ENCODE measurements around the gene LCE7A.

LCE7A gene

DNA sequence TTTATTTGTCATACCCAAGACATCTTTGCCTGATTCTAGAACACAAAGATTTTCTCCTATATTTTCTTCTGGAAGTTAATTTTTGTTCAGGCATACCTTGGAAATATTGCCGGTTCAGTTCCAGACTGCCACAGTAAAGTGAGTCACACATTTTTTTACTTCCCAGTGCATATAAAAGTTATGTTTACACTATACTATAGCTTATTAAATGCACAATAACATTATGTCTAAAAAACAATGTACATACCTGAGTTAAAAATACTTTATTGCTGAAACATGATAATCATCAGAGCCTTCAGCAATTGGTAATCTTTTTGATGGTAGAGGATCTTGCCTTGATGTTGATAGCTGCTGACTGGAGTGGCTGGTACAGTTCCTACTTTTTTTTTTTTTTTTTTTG lies 28.3 kb downstream of the LCE7A start:
- Histone ChIP-seq H3K9me2 (replicated peaks; ENCODE audit: control insufficient read depth, low read length) (no peaks in the 10 kb centered on the region), H3K36me3 (ENCODE audit: control insufficient read depth, low read length) (no peaks in the 10 kb centered on the region), H3K4me2 (ENCODE audit: low read length) (no peak overlapping the region), H3K4me1 (ENCODE audit: control insufficient read depth, low read length) (no peaks in the 10 kb centered on the region), H4K20me1 (ENCODE audit: control insufficient read depth, insufficient read depth, low read depth, low read length) (no peaks in the 10 kb centered on the region), H3K27me3 (ENCODE audit: control insufficient read depth, low read length) (peaks cover 5% of the 10 kb centered on the region; the same call in 1 of the 2 replicates), H3F3A (ENCODE audit: control insufficient read depth, insufficient read depth) (no peaks in the 10 kb centered on the region), H3K27ac (ENCODE audit: low read depth, low read length) (no peak overlapping the region), H3K9me3 (ENCODE audit: control insufficient read depth, insufficient read depth, low read length) (no peaks in the 10 kb centered on the region), H3K4me3 (ENCODE audit: low read length) (no peak overlapping the region), H3K79me2 (ENCODE audit: control insufficient read depth, low read length) (no peaks in the 10 kb centered on the region)
- TF ChIP-seq EZH2phosphoT487 (IDR thresholded peaks at IDR 0.05; ENCODE audit: borderline replicate concordance, low read length): no peak
- TF ChIP-seq, protein P1, sequence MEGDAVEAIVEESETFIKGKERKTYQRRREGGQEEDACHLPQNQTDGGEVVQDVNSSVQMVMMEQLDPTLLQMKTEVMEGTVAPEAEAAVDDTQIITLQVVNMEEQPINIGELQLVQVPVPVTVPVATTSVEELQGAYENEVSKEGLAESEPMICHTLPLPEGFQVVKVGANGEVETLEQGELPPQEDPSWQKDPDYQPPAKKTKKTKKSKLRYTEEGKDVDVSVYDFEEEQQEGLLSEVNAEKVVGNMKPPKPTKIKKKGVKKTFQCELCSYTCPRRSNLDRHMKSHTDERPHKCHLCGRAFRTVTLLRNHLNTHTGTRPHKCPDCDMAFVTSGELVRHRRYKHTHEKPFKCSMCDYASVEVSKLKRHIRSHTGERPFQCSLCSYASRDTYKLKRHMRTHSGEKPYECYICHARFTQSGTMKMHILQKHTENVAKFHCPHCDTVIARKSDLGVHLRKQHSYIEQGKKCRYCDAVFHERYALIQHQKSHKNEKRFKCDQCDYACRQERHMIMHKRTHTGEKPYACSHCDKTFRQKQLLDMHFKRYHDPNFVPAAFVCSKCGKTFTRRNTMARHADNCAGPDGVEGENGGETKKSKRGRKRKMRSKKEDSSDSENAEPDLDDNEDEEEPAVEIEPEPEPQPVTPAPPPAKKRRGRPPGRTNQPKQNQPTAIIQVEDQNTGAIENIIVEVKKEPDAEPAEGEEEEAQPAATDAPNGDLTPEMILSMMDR (IDR thresholded peaks at IDR 0.05; ENCODE audit: low read depth, low read length, poor library complexity, severe bottlenecking): no peak

DNA sequence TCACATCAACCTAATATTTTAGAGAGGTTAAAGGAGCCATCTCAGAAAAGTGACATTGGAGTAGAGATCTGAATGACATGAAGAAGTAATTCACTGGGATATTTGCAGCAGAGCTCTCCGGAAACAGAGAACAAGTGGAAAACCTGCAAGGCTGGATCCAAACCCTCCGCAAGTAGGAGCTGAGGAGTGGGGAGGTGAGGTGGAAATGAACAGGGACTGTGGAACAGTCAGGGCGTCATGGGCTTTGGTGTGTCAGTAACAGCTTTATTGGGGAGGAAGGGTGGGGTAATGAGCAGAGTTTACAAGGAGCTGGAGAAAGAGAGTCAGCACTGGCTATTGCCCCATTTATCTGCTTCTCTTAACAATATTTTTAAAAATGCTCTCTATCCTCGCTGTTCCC lies 39.2 kb downstream of the LCE7A start:
- Histone ChIP-seq H4K20me1 (ENCODE audit: control insufficient read depth, insufficient read depth, low read depth, low read length) (no peaks in the 10 kb centered on the region), H3K27ac (ENCODE audit: low read depth, low read length) (no peak overlapping the region), H3K9me2 (replicated peaks; ENCODE audit: control insufficient read depth, low read length) (no peaks in the 10 kb centered on the region), H3K4me3 (ENCODE audit: low read length) (no peak overlapping the region), H3K79me2 (ENCODE audit: control insufficient read depth, low read length) (no peaks in the 10 kb centered on the region), H3K36me3 (ENCODE audit: control insufficient read depth, low read length) (no peaks in the 10 kb centered on the region), H3K4me2 (ENCODE audit: low read length) (no peak overlapping the region), H3K4me1 (ENCODE audit: control insufficient read depth, low read length) (no peaks in the 10 kb centered on the region), H3K27me3 (ENCODE audit: control insufficient read depth, low read length) (peaks cover 15% of the 10 kb centered on the region), H3F3A (ENCODE audit: control insufficient read depth, insufficient read depth) (no peaks in the 10 kb centered on the region), H3K9me3 (ENCODE audit: control insufficient read depth, insufficient read depth, low read length) (no peaks in the 10 kb centered on the region)
- TF ChIP-seq EZH2phosphoT487 (IDR thresholded peaks at IDR 0.05; ENCODE audit: borderline replicate concordance, low read length): no peak
- TF ChIP-seq, protein P1 (IDR thresholded peaks at IDR 0.05; ENCODE audit: low read depth, low read length, poor library complexity, severe bottlenecking): no peak

DNA sequence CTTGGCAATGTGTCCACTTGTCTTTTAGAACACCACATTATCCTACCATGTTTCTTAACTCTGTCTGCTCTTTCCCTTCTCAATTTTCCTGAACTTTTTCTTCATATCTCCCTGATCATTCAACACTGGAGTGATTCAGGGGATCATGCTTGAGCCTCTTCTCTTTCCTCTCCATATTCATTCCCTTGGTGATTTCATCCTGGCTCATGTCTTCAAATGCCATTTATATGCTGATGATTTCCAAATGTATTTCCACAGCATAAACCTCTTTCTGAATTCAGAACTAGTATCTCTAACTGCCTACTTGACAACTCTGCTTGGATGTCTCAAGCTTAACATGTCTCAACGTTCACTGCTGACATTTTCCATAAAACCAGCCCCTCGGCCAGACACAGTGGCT lies 40.1 kb downstream of the LCE7A start:
- Histone ChIP-seq H4K20me1 (ENCODE audit: control insufficient read depth, insufficient read depth, low read depth, low read length) (no peaks in the 10 kb centered on the region), H3K4me1 (ENCODE audit: control insufficient read depth, low read length) (no peaks in the 10 kb centered on the region), H3K36me3 (ENCODE audit: control insufficient read depth, low read length) (no peaks in the 10 kb centered on the region), H3K27me3 (ENCODE audit: control insufficient read depth, low read length) (peaks cover 14% of the 10 kb centered on the region), H3K27ac (ENCODE audit: low read depth, low read length) (no peak overlapping the region), H3K4me3 (ENCODE audit: low read length) (no peak overlapping the region), H3K9me3 (ENCODE audit: control insufficient read depth, insufficient read depth, low read length) (no peaks in the 10 kb centered on the region), H3K79me2 (ENCODE audit: control insufficient read depth, low read length) (no peaks in the 10 kb centered on the region), H3K4me2 (ENCODE audit: low read length) (no peak overlapping the region), H3K9me2 (replicated peaks; ENCODE audit: control insufficient read depth, low read length) (no peaks in the 10 kb centered on the region), H3F3A (ENCODE audit: control insufficient read depth, insufficient read depth) (no peaks in the 10 kb centered on the region)
- no peak for TF ChIP-seq EZH2phosphoT487 (IDR thresholded peaks at IDR 0.05; ENCODE audit: borderline replicate concordance, low read length)

DNA sequence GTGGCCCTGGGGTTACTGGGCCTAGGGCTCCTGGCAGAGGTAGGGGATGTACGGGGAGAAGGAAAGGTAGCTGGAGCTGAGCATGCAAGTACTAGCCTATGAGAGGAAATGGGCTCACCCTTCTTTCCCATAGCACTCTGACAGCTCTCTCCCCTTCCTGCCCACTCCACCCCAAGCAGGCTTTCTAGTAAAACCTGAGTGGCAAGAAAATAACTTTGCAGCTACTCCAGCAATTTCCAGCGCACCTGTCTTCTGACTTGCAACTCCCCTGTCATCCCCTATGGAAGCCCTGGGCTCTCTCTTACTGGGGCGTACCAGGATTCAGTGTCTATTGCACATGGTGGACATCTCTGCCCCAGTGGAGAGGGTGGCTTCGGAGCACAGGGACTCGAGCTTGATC lies 41.8 kb downstream of the LCE7A start:
- H3K4me2 ChIP-seq (ENCODE audit: low read length): no peak overlapping the region
- H3F3A ChIP-seq (ENCODE audit: control insufficient read depth, insufficient read depth): no peaks in the 10 kb centered on the region
- H3K36me3 ChIP-seq (ENCODE audit: control insufficient read depth, low read length): no peaks in the 10 kb centered on the region
- H4K20me1 ChIP-seq (ENCODE audit: control insufficient read depth, insufficient read depth, low read depth, low read length): no peaks in the 10 kb centered on the region
- H3K9me3 ChIP-seq (ENCODE audit: control insufficient read depth, insufficient read depth, low read length): no peaks in the 10 kb centered on the region
- H3K9me2 ChIP-seq (replicated peaks; ENCODE audit: control insufficient read depth, low read length): no peaks in the 10 kb centered on the region
- H3K4me3 ChIP-seq (ENCODE audit: low read length): no peak overlapping the region
- no peak for TF ChIP-seq EZH2phosphoT487 (IDR thresholded peaks at IDR 0.05; ENCODE audit: borderline replicate concordance, low read length)
- TF ChIP-seq, protein P1 (IDR thresholded peaks at IDR 0.05; ENCODE audit: low read depth, low read length, poor library complexity, severe bottlenecking): no peak
- H3K4me1 ChIP-seq (ENCODE audit: control insufficient read depth, low read length): no peaks in the 10 kb centered on the region
- peaks cover 2% of the 10 kb centered on the region; the same call in 1 of the 2 replicates for H3K27me3 ChIP-seq (ENCODE audit: control insufficient read depth, low read length)
- no peaks in the 10 kb centered on the region for H3K79me2 ChIP-seq (ENCODE audit: control insufficient read depth, low read length)
- no peak overlapping the region for H3K27ac ChIP-seq (ENCODE audit: low read depth, low read length)

All from DOHH2 (cell line).